Glomerular endothelial cell (primary cell): Measurements from ENCODE around the gene KIR2DL1. TPM values are rescaled to one million over a fixed set of nuclear protein-coding genes. Genes with fewer than 3 reads are reported as not detected.
"Not testable (repeated sequence)": the region's sequence is repeated elsewhere in the genome, so short reads cannot be mapped to it uniquely, and the experiment has no call there.

Experiments used
- DNase-seq: peaks from one replicate; pipeline ENCODE4 v3.0.0-alpha.2; 2011; ENCODE audit warnings: low read depth, low spot score; ENCODE audit errors: extremely low read depth
- total RNA-seq: library from RNA; depleted of rRNA; stranded (reverse); fragments of >200 nt; gene quantifications from 2 replicates; pipeline ENCODE4 v1.2.3, GENCODE V29; 2015

KIR2DL1 gene
- not detected in 2 replicates for total RNA-seq

DNA sequence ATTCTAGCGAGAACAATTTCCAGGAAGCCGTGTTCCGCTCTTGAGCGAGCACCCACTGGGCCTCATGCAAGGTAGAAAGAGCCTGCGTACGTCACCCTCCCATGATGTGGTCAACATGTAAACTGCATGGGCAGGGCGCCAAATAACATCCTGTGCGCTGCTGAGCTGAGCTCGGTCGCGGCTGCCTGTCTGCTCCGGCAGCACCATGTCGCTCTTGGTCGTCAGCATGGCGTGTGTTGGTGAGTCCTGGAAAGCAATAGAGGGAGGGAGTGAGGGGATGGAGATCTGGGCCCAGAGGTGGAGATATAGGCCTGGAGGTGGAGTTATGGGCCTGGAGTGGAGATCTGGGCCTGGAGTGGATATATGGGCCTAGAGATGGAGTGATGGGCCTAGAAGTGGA lies at the start of gene KIR2DL1:
TSS of gene KIR2DL1 (plus strand) at position 148 of the 400 bp plus-strand sequence. CDS start at position 206, 58 bp downstream.
- not testable (repeated sequence) for DNase-seq

GRCh38 chr19:54724142-54724541 lies 45.5 kb upstream of the KIR2DL1 start, which contains the start of gene KIR3DL3:
TSS of gene KIR3DL3 (plus strand) at chr19:54724442. CDS start at chr19:54724497, 55 bp downstream.
- DNase-seq: no peak

- no peak for DNase-seq
Observed at GRCh38 chr19:54724644-54725043, 44.9 kb upstream of the KIR2DL1 start.

DNA sequence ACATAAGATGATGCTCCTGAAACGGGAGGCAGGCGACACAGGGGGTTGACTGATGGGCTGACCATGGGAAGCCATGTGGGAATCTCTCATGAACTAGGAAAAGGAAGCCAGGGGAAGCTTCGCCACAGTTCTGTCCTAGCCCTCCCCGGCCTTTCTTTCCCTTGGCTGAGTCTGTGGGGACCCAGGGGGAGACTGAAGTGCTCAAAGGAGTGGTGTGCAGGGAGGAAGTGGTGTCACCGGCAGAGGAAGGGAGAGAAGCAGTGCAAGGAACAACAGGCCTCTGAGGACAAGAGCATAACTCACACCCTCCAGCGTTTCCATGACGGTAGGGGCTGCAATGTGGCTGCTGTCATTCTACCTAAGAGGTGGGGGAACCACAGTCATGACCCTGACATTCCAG lies 44.3 kb upstream of the KIR2DL1 start:
- no peak for DNase-seq

DNA sequence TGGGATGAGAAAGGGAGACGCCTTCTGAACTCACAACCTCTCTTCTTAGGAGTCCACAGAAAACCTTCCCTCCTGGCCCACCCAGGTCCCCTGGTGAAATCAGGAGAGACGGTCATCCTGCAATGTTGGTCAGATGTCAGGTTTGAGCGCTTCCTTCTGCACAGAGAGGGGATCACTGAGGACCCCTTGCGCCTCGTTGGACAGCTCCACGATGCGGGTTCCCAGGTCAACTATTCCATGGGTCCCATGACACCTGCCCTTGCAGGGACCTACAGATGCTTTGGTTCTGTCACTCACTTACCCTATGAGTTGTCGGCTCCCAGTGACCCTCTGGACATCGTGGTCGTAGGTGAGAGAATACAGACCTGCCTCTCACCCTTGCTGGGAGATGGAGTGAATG lies 42.0 kb upstream of the KIR2DL1 start:
- no peak for DNase-seq

- DNase-seq: no peak
Observed at GRCh38 chr19:54728167-54728566, 41.4 kb upstream of the KIR2DL1 start.

GRCh38 chr19:54729416-54730188 lies 40.0 kb upstream of the KIR2DL1 start:
- DNase-seq: no peak

DNA sequence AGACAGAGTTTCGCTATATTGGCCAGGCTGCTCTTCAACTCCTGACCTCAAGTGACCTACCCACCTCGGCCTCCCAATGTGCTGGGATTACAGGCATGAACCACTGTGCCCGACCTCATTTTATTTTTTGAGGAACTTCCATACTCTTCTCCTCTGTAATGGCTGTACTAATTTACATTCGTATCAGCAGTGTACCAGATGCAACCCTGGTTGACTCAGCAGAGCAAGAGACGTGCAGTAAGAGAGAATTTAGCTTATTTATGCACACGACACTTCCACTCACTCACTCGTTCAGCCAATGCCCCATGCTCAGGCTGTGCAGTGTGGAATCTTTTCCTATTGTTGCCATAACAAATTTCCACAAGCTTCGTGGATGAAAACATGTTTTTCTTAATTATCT lies 38.4 kb upstream of the KIR2DL1 start:
- DNase-seq: no peak

DNA sequence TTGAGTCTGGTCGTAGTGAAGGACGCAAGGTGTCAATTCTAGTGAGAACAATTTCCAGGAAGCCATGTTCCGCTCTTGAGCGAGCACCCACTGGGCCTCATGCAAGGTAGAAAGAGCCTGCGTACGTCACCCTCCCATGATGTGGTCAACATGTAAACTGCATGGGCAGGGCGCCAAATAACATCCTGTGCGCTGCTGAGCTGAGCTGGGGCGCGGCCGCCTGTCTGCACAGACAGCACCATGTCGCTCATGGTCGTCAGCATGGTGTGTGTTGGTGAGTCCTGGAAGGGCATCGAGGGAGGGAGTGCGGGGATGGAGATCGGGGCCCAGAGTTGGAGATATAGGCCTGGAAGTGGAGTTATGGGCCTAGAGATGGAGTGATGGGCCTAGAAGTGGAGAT lies 31.3 kb upstream of the KIR2DL1 start, which contains the start of gene KIR2DL3:
TSS of gene KIR2DL3 (plus strand) at position 208 of the 400 bp plus-strand sequence. CDS start at position 241, 33 bp downstream.
- not testable (repeated sequence) for DNase-seq

GRCh38 chr19:54738715-54739114 lies 30.9 kb upstream of the KIR2DL1 start:
- no peak for DNase-seq

GRCh38 chr19:54739587-54740497 lies 29.8 kb upstream of the KIR2DL1 start:
- no peak for DNase-seq

GRCh38 chr19:54741950-54742349 lies 27.6 kb upstream of the KIR2DL1 start:
- DNase-seq: not testable (repeated sequence)

GRCh38 chr19:54744080-54744479 lies 25.5 kb upstream of the KIR2DL1 start:
- not testable (repeated sequence) for DNase-seq

- not testable (repeated sequence) for DNase-seq
Observed at GRCh38 chr19:54747614-54748322, 21.8 kb upstream of the KIR2DL1 start.

GRCh38 chr19:54750276-54750675 lies 19.3 kb upstream of the KIR2DL1 start:
- DNase-seq: not testable (repeated sequence)

- DNase-seq: not testable (repeated sequence)
Observed at GRCh38 chr19:54756204-54757110, 13.1 kb upstream of the KIR2DL1 start.

- not testable (repeated sequence) for DNase-seq
Observed at GRCh38 chr19:54758577-54758976, 11.0 kb upstream of the KIR2DL1 start.

DNA sequence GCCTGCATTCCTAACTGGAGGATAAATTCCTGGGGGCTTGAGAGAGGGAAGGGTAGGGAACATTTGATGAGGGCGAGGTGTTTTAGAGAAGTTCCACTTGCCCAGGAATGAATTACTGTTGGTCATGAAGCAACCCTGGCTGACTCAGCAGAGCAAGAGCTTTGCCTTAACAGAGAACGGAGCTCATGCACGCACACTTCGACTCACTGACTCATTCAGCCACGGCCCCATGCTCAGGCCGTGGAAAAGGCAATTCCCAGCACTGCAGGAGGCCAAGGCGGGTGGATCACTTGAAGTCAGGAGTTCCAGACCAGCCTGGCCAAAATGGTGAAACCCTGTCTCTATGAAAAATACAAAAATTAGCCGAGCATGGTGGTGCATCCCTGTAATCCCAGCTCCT lies 5.4 kb upstream of the KIR2DL1 start:
- not testable (repeated sequence) for DNase-seq

DNA sequence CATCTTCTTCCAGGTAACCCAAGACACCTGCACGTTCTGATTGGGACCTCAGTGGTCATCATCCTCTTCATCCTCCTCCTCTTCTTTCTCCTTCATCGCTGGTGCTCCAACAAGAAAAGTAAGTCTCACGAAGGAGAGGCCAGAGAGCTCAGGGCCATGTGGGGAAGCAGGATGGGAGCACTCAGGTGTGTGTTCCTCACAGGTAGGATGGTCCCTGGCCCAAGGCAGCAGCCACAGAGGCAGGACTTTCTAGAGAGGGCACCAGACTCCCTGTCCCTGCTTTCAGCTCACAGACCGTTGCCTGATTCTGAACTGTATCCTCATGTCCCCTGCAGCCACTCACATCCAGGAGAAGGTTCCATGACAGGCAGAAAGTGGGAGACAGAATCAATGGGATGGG lies 3.1 kb upstream of the KIR2DL1 start:
- not testable (repeated sequence) for DNase-seq

- DNase-seq: not testable (repeated sequence)
Observed at GRCh38 chr19:54770511-54770910, 918 bp downstream of the KIR2DL1 start.
